GM18498 (cell line): ENCODE measurements around the gene GRPEL2.
A peak's percentile ranks its signal among the peaks of the same experiment; 100 is the strongest.

Experiments used
- ATAC-seq: cut with Tn5 transposase; IDR thresholded peaks from one replicate; pipeline ENCODE4 v1.9.1; 2021; ENCODE audit warnings: mild to moderate bottlenecking, moderate library complexity; ENCODE audit not compliant: unreplicated experiment

Gene GRPEL2

GRCh38 chr5:149355688-149356087 lies 10.4 kb downstream of the GRPEL2 start:
- no peak for ATAC-seq

- ATAC-seq, result no peak
Observed at GRCh38 chr5:149356391-149356790, 11.1 kb downstream of the GRPEL2 start.

GRCh38 chr5:149357370-149358293 lies 12.3 kb downstream of the GRPEL2 start, which contains the start of gene PCYOX1L:
Gene PCYOX1L, plus strand, starts transcription at chr5:149358046. Its CDS starts 23 bp downstream, at chr5:149358069.
- peak; percentile 99 for ATAC-seq

- peak; percentile 6 for ATAC-seq
Observed at GRCh38 chr5:149358294-149358651, 13.0 kb downstream of the GRPEL2 start.

- no peak for ATAC-seq
Observed at GRCh38 chr5:149358868-149359495, 13.7 kb downstream of the GRPEL2 start.

- no peak for ATAC-seq
Observed at GRCh38 chr5:149360272-149360671, 15.0 kb downstream of the GRPEL2 start.

GRCh38 chr5:149362541-149362940 lies 17.2 kb downstream of the GRPEL2 start:
- ATAC-seq, result no peak

- ATAC-seq, result no peak
Observed at GRCh38 chr5:149363358-149363757, 18.1 kb downstream of the GRPEL2 start.

GRCh38 chr5:149363936-149364335 lies 18.6 kb downstream of the GRPEL2 start:
- ATAC-seq, result no peak

GRCh38 chr5:149364719-149365118 lies 19.4 kb downstream of the GRPEL2 start:
- ATAC-seq, result no peak

GRCh38 chr5:149365418-149365817 lies 20.1 kb downstream of the GRPEL2 start:
- ATAC-seq, result no peak

- ATAC-seq, result no peak
Observed at GRCh38 chr5:149366169-149366729, 20.9 kb downstream of the GRPEL2 start.

GRCh38 chr5:149367249-149367971 lies 22.1 kb downstream of the GRPEL2 start:
- peak; percentile 74 for ATAC-seq

- no peak for ATAC-seq
Observed at GRCh38 chr5:149367972-149368645, 22.8 kb downstream of the GRPEL2 start.

GRCh38 chr5:149370878-149371277 lies 25.6 kb downstream of the GRPEL2 start:
- ATAC-seq, result no peak

- ATAC-seq, result peak; percentile 89
Observed at GRCh38 chr5:149371296-149371962, 26.1 kb downstream of the GRPEL2 start.

GRCh38 chr5:149372076-149372795 lies 26.9 kb downstream of the GRPEL2 start:
- no peak for ATAC-seq

GRCh38 chr5:149372932-149373331 lies 27.6 kb downstream of the GRPEL2 start:
- no peak for ATAC-seq

- ATAC-seq, result no peak
Observed at GRCh38 chr5:149374303-149374702, 29.0 kb downstream of the GRPEL2 start.
